GM12874 (cell line): Measurements from ENCODE around the gene SLC5A5.

Experiments
- TF ChIP-seq, protein P1 (sequence below): IDR thresholded peaks from 2 replicates; pipeline ENCODE4 v1.5.1; 2011; ENCODE audit warnings: low read depth, mild to moderate bottlenecking, control low read depth, low read length, moderate library complexity; ENCODE audit not compliant: insufficient read depth

The SLC5A5 gene

DNA sequence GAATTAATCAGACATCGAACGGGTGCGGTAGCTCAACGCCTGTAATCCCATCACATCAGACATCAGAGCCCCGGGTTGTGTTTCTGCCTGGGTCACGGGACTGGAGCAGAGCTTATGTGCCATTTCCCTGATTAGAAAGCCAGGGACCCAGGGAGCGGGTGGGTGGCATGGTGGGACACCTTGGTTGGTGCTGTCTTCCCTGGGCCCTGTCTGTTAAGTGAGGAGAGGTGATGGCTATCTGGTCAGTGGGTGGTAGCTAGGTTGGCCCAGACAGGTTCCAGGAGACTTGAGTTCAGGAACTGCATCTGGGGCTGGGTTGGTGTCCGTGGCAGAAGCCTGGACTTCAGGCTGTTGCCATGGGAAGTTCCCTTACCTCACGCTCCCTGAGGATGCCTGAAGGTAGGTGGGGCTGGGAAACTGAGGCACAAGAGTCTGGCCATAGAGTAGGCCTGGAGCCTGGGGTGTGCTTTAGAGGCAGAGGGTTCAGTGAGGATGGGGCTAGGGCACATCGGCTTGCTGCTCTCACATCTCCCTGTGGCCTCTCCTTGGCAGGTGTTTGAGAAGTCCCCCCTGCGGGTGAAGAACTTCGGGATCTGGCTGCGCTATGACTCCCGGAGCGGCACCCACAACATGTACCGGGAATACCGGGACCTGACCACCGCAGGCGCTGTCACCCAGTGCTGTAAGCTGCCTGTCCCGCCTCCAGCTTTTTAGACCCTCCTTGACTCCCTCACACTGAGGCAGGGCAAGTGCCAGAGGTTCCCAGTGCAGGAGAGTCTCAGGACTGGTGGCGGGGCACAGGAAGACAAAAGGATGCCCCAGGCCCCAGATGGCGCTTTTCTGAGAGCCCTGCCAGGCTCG, 10.0 kb upstream of the SLC5A5 start:
- TF ChIP-seq, protein P1, sequence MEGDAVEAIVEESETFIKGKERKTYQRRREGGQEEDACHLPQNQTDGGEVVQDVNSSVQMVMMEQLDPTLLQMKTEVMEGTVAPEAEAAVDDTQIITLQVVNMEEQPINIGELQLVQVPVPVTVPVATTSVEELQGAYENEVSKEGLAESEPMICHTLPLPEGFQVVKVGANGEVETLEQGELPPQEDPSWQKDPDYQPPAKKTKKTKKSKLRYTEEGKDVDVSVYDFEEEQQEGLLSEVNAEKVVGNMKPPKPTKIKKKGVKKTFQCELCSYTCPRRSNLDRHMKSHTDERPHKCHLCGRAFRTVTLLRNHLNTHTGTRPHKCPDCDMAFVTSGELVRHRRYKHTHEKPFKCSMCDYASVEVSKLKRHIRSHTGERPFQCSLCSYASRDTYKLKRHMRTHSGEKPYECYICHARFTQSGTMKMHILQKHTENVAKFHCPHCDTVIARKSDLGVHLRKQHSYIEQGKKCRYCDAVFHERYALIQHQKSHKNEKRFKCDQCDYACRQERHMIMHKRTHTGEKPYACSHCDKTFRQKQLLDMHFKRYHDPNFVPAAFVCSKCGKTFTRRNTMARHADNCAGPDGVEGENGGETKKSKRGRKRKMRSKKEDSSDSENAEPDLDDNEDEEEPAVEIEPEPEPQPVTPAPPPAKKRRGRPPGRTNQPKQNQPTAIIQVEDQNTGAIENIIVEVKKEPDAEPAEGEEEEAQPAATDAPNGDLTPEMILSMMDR: no peak

DNA sequence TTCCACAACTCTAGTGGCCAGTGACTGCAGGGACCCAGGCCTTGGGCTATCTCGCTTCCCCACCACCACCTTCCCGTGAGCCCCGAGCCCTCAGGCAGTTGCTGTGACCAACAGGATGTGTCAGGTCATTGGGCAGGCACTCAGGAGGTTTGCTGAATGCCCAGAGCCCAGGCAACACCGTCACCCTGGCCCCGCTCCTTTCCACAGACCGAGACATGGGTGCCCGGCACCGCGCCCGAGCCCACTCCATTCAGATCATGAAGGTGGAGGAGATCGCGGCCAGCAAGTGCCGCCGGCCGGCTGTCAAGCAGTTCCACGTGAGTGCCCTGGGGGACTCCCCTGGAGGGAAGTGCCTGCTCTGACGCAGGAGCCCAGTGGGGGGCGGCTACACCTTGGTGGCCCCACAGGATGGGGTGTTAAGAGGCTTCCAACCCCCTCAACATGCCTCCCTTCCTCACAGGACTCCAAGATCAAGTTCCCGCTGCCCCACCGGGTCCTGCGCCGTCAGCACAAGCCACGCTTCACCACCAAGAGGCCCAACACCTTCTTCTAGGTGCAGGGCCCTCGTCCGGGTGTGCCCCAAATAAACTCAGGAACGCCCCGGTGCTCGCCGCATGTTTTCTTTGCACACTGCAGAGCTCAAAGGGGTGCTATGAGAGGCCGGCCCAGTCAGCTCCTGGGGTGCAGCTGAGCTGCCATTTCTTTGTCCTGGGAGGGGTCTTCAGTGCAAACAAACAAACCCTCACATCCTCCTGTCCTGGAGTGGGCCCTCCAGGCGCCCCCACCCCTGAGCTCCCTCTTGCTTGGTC, 8.8 kb upstream of the SLC5A5 start:
- TF ChIP-seq, protein P1: no peak

DNA sequence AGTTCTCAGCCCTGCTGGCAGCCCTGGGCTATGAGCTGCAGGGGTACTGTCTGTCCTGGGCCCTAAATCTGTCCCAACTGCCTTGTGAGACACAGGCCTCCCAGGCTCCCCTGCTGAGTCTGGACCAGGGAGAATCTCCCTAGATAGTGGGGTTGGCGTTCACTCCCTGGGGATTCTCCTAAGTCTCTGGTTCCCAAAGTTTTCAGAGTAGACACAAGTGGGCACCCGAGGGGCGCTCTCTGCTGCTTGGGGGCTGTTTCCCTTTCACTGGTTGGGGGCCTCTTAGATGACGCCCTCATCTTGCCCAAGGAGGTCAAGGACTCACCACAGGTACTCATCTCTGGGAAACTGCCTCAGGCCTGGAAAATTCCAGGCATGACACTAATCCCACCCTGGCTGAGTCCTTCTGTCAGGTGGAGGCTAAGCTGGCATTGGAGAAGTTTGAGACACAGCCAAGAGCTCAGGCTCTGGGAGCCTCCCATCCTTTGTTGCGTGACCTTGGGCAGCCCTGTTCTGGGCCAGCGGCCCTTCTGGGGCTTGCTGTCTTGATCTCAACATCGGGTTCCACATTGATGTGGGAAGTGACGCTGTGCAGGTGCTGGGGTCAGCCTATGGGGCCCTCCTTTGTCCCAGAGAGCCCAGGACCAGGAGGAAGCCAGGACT, 8.1 kb upstream of the SLC5A5 start:
- TF ChIP-seq, protein P1: no peak

DNA sequence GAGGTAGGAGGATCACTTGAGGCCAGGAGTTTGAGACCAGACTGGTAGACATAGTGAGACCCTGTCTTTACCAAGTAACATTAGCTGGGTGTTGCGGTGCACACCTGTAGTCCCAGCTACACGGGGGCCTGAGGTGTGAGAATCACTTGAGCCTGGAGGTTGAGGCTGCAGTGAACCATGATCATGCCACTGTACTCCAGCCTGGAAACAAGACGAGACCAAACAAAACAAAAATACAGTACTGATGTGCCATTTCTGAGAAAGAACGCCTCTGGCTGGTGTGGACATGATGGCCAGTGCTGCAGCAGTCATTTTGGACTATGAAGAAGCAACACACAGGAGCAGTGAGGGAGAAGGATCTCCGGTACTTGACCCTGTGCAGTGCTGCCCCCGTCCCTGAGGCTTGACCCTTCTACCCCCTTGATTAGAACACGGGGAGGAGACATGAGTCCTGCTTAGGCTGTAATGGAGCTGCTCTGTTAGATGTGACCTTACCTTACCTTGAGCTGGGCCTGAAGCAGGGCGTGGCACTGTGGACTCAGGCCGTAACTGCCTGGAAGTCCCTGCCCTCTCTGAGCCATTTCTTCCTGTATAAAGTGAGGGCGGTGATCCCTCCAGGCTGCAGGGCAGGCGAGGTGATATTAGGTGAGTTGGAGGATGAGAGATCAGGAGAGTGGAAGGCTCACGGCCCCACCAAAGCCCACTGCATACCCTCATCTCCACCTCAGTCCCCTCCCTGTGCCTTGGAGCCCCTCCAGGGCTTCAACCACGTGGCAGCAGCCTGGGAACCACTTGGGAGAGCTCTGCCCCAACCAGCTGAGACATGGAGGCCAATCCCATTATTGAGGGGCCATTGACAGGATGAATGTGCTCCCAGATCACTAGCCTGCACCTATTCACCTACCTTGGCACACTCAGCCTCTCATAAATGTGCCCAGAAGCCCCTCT, 6.1 kb upstream of the SLC5A5 start:
- TF ChIP-seq, protein P1: no peak

DNA sequence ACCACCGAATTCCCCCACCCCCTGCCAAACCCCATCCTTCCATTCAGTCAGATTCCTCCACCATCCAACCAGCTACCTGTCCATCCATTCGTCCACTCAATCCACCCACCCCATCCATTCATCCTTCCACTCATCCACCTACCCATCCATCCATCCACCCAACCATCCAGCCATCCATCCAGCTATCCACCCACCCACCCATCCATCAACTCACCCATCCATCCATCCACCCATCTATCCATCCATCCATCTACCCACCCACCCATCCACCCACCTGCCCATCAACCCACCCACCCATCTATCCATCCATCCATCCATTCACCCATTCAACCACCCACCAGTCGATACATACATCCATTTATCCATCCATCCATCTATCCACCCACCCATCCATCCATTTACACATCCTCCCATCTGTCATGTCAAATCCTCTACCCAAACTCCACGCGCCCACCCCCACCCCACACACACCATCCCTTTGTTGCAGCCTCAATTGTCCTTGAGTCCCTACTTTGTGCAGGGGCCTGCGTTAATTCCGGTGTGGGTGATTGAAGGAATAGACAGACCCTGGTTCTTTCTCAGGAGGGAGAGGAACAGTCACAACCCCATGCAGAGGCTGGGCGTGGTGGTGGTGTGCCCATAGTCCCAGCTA, 5.3 kb upstream of the SLC5A5 start:
- TF ChIP-seq, protein P1: no peak

DNA sequence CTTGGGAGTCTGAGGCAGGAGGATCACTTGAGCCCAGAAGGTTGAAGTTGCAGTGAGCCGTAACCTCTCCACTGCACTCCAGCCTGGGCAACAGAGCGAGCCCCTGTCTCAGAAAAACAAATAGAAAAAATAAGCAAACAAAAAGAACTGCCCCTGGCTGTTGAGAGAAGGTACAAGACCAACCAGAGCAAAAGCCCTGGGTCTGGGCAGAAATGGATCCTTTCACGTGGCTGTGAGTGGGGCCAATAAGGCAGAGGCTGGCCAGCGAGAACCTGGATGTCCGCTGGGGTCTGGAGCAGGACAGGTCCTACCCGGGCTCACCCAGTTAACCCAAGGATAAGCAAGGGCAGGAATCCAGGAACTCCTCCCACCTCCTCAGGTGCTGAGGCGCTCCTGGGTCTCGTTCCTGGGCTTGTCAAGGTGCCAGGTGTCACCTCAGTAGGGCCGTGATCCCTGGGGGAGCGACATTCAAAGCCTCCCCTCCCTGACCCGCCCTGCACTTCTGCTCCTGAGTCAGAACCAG, 4.7 kb upstream of the SLC5A5 start:
- TF ChIP-seq, protein P1: no peak
